Cardiac fibroblast (primary cell): ENCODE measurements around the gene RGL4.
"Not testable (repeated sequence)": the region's sequence is repeated elsewhere in the genome, so short reads cannot be mapped to it uniquely, and the experiment has no call there.

Experiments used
- DNase-seq, 2 donors: peaks; one replicate each; pipeline versions ENCODE4 v3.0.0 to v3.0.0-alpha.2; 2010; ENCODE audit warnings: low read depth in 2 of 2
- H3K4me3 ChIP-seq, 2 donors: replicated peaks in 1 of 2; 1 replicate in 1 of 2; 2 replicates in 1 of 2; pipeline ENCODE4 v1.5.1; 2011; ENCODE audit warnings: low read depth in 2 of 2, low read length in 2 of 2, mild to moderate bottlenecking in 2 of 2, moderate library complexity in 1 of 2
- TF ChIP-seq, protein P1 (sequence below): IDR thresholded peaks from one replicate; pipeline ENCODE4 v1.5.1; 2011; ENCODE audit warnings: low read depth, mild to moderate bottlenecking, low read length, inconsistent platforms

RGL4 gene

GRCh38 chr22:23690713-23691112, at the start of gene RGL4:
Gene RGL4 (plus strand): TSS chr22:23691013. CDS start chr22:23692031, 1,018 bp downstream.
- no peak for DNase-seq
- TF ChIP-seq, protein P1, sequence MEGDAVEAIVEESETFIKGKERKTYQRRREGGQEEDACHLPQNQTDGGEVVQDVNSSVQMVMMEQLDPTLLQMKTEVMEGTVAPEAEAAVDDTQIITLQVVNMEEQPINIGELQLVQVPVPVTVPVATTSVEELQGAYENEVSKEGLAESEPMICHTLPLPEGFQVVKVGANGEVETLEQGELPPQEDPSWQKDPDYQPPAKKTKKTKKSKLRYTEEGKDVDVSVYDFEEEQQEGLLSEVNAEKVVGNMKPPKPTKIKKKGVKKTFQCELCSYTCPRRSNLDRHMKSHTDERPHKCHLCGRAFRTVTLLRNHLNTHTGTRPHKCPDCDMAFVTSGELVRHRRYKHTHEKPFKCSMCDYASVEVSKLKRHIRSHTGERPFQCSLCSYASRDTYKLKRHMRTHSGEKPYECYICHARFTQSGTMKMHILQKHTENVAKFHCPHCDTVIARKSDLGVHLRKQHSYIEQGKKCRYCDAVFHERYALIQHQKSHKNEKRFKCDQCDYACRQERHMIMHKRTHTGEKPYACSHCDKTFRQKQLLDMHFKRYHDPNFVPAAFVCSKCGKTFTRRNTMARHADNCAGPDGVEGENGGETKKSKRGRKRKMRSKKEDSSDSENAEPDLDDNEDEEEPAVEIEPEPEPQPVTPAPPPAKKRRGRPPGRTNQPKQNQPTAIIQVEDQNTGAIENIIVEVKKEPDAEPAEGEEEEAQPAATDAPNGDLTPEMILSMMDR = no peak
- H3K4me3 ChIP-seq = no peak within 1 kb of the TSS

GRCh38 chr22:23646526-23646925, 44.3 kb upstream of the RGL4 start:
- H3K4me3 ChIP-seq, DNase-seq: not testable (repeated sequence)

DNA sequence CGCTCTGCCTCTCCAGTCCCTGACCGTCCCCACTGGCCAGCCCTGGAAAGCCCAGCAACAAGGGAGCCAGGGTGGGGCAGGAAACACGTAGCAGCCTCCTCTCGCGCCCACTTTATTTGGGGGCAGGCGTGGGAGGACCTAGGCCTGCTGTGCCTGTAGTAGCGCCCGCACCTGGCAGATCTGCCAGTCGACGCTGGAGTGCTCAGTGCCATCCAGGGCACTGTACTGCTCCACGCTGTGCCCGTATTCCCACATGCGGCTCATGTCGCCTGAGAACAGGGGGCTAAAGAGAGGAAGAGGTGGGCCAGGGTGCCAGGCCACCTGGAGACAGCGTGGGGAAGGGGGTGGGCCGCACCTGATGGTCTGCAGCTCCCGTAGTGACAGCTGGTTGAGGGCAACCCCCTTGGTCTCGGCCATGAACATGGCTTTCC, 41.7 kb upstream of the RGL4 start:
- DNase-seq = no peak
- no peak overlapping the region for H3K4me3 ChIP-seq
- TF ChIP-seq, protein P1 = no peak

DNA sequence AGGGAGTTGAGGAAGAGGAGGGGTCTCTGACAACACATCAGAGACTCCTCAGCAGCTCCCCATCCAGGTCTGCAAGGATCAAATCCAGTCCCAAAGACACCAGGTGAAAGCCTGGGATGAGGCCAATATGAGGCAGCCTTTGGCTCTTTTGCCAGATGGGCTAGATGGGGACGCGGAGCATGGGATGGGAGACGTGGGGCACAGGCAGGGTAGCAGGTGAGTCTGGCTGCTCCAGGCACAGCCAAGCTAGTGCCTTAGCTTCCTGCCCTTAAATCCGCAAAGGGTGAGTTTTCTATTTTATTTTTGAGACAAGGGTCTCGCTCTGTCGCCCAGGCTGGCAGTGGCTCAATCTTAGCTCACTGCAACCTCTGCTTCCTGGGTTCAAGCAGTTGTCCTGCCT, 39.1 kb upstream of the RGL4 start:
- H3K4me3 ChIP-seq = no peak overlapping the region
- TF ChIP-seq, protein P1 = no peak
- DNase-seq = no peak

DNA sequence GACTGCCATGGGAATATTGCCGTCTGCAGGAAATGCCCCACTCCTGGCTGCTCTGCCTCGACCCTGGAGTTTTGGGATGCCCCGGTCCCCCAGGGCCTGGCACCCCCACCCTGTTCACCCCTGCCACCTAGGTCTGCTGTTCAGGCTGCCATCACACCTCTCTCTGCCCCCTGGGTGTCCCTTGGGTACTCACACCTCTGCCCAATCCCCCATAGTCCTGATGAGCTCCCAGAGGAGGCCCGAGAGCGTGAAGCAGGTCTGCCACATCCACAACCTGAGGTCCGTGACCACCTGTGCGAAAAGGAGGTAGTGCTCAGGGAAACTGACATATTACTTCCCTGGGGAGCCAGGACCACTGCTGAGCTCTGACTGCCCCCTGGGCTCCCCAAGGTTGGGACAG, 38.5 kb upstream of the RGL4 start:
- TF ChIP-seq, protein P1 = no peak
- no peak for DNase-seq
- no peak overlapping the region for H3K4me3 ChIP-seq

GRCh38 chr22:23652711-23653110, 38.1 kb upstream of the RGL4 start:
- H3K4me3 ChIP-seq = no peak overlapping the region
- no peak for DNase-seq
- TF ChIP-seq, protein P1 = no peak

DNA sequence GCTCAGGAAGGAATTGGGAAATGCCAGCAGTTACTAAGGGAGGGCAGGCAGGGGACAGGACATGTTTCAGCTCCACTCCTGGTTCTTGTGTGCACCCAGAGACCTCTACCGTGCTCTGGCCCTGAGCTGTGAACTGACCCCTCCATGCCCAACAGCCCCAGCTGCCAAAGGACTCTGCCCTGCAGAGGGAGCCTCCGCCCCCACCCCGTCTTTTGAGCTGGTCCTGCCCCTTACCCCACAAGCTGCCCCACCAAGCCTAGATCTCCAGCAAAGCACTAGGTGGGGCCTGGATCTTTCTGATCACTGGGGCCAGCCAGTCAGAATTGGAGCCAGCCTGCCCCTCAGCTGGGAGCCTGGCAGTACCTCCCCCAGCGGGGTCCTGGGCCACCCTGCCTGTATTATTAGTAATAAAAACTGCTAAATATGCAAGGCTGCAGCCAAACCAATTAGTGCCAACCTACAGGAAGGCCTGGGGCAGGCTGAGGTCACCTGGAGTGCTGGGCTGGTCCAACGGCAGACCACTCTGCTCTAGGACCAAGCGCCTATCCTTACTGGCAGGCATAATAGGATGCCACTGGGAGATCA, 34.8 kb upstream of the RGL4 start:
- no peak for DNase-seq
- TF ChIP-seq, protein P1 = no peak
- no peak overlapping the region for H3K4me3 ChIP-seq
